ENCODE data around the gene SMYD3.

SMYD3 gene

DNA sequence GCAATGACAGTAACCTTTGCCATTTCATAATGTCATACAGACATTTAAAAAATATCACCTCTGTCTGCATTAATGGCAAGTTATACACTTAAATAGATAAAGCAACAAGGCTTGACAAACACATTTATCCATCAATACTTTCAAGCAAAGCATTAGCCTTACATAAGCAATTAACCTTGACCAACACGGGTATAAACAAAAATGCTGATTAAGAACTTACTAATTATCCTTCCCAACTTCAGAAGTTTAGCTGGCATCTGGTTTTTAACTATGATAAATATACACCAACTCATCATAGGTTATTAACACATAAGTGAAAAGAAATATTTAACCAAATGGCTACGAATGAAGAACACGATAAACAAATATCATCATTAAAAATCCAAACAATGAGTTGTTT lies 188.5 kb downstream of the SMYD3 start:
- H3K4me3 ChIP-seq (ENCODE audit: low read length): no peak overlapping the region
- DNase-seq (ENCODE audit: low read depth): no peak
- TF ChIP-seq, protein P1, sequence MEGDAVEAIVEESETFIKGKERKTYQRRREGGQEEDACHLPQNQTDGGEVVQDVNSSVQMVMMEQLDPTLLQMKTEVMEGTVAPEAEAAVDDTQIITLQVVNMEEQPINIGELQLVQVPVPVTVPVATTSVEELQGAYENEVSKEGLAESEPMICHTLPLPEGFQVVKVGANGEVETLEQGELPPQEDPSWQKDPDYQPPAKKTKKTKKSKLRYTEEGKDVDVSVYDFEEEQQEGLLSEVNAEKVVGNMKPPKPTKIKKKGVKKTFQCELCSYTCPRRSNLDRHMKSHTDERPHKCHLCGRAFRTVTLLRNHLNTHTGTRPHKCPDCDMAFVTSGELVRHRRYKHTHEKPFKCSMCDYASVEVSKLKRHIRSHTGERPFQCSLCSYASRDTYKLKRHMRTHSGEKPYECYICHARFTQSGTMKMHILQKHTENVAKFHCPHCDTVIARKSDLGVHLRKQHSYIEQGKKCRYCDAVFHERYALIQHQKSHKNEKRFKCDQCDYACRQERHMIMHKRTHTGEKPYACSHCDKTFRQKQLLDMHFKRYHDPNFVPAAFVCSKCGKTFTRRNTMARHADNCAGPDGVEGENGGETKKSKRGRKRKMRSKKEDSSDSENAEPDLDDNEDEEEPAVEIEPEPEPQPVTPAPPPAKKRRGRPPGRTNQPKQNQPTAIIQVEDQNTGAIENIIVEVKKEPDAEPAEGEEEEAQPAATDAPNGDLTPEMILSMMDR (conservative IDR thresholded peaks at IDR 0.05; ENCODE audit: low read depth, low read length): no peak

DNA sequence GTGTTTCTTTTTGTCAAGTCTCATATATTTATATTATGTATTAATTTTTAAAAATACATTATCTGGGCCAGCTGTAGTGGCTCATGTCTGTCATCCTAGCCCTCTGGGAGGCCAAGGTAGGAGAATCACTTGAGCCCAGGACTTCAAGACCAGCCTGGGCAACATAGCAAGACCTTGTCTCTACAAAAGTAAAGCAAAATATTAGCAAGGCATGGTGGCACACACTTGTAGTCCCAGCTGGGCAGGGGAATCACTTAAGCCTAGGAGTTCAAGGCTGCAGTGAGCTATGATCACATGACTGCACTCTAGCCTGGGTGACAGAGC lies 189.1 kb downstream of the SMYD3 start:
- H3K4me3 ChIP-seq (ENCODE audit: low read length): no peak overlapping the region
- TF ChIP-seq, protein P1 (conservative IDR thresholded peaks at IDR 0.05; ENCODE audit: low read depth, low read length): no peak
- no peak for DNase-seq (ENCODE audit: low read depth)

DNA sequence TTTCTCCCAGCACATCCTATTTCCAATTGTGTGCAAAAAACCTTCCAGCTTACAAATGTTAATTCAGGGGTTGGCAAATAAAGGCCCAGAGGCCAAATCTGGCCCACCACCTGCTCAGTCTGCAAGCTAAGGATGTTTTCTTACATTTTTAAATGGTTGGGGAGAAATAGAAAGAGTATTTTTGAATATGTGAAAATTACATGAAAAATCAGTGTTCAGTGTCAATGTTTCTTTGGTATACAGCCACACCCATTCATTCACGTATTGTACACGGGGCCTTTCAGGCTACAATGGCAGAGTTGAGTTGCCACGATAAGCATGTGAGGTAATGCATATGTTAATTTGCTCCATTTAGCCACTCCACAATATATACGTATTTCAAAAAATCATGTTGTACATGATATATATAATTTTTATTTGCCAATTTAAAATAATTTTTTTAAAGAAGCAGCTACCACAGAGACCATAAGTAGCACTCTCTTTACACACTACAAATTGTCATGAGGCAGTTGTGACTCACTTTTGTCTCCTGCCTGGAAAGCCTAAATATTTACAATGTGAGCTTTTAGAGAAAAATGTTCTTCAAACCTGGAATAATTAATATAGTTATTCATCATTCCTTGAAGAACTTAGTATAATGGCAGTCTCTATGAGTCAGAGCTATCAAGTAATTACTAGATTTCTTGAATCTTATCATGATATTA lies 189.6 kb downstream of the SMYD3 start:
- no peak overlapping the region for H3K4me3 ChIP-seq (ENCODE audit: low read length)
- TF ChIP-seq, protein P1 (conservative IDR thresholded peaks at IDR 0.05; ENCODE audit: low read depth, low read length): no peak

DNA sequence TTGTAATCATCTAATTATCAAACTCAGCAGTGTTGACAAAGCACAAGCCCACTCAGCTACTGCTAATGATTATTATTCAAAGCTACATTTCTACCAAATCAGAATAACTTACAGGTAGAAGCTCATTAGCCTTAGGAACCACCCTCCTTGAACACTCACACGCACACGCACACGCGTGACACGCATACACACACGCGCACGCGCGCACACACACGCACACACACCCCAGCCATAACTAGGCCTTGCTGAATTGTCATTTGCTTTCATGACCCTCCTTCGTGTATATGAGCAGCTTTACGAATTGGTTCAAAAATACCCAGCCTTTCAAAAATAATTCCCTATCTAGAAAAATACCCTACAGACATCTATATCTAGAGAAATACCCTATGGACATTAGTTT lies 195.6 kb downstream of the SMYD3 start:
- TF ChIP-seq, protein P1 (conservative IDR thresholded peaks at IDR 0.05; ENCODE audit: low read depth, low read length): no peak
- H3K4me3 ChIP-seq (ENCODE audit: low read length): no peak overlapping the region
- no peak for DNase-seq (ENCODE audit: low read depth)

More for the DNA sequence above, 189.6 kb downstream of the SMYD3 start:
- no peak for DNase-seq (ENCODE audit: low read depth)

DNA sequence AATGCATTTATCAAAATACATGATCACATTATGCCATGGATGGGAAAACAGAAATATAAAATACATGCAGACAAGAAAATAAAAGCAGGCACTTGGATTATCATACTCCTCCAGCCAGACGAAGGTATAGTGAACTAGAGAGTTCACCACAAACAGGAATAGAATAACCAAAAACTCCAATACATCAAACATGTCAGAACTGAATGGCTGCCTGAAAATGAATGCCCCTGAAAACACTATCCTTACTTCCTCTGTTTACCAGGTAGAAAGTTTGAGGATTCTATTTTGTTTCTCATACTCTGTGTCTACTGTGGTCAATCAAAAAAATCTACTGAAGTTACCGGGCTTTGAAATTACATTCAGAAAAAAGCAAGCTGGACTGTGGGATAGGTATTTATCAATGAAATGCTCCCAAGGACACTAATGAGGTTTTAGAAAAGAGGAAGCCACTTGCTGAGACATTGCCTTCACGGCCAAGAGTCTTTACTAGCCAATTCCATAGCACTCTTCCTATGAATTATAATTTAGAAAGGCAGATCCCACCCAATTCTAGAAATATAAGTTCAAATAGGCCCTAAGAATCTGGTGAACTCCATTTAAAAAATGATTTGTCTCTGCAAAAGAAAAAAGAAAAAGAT lies 197.7 kb downstream of the SMYD3 start:
- no peak for DNase-seq (ENCODE audit: low read depth)

DNA sequence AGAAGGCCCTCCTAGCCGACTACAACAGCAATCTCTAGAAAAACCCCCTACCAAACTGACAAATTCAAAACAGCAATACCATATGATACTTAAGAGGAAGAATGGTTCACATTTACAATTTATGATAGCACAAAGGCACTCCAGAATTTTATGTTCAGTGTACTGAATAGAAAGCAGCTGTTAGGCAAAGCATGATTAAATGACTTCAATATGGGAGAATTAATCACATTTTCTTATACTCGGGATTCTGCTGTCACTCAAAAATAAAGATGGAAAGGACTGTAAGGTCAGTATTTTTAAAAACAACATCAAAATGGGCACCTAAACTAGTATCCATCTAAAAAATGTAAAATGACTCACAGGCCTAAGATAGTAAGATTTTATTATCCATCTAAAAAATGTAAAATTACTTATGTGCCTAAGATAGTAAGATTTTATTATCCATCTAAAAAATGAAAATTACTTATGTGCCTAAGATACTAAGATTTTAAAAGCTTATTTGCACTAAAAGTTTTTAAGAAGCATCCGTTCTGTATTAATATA lies 198.5 kb downstream of the SMYD3 start:
- DNase-seq (ENCODE audit: low read depth): no peak

More for the DNA sequence above, 197.7 kb downstream of the SMYD3 start:
- TF ChIP-seq, protein P1 (conservative IDR thresholded peaks at IDR 0.05; ENCODE audit: low read depth, low read length): no peak
- no peak overlapping the region for H3K4me3 ChIP-seq (ENCODE audit: low read length)

More for the DNA sequence above, 198.5 kb downstream of the SMYD3 start:
- H3K4me3 ChIP-seq (ENCODE audit: low read length): no peak overlapping the region
- TF ChIP-seq, protein P1 (conservative IDR thresholded peaks at IDR 0.05; ENCODE audit: low read depth, low read length): no peak
